Skeletal muscle cell (primary cell): ENCODE data around the gene HSD3B1.
A peak's percentile ranks its signal among the peaks of the same experiment; 100 is the strongest.
"Not testable (repeated sequence)": the region's sequence is repeated elsewhere in the genome, so short reads cannot be mapped to it uniquely, and the experiment has no call there.

Experiments used
- DNase-seq: peaks from one replicate; pipeline ENCODE4 v3.0.0-alpha.2; 2010; ENCODE audit warnings: low read depth
- H3K4me3 ChIP-seq: 2 replicates; pipeline ENCODE4 v1.5.1; 2011; ENCODE audit warnings: low read depth, mild to moderate bottlenecking, control low read depth, low read length, moderate library complexity

The HSD3B1 gene

GRCh38 chr1:119549719-119550132, 42.7 kb downstream of the HSD3B1 start:
- H3K4me3 ChIP-seq: no peak overlapping the region
- DNase-seq: peak; percentile 47

- H3K4me3 ChIP-seq: no peak overlapping the region
- DNase-seq: no peak
Observed at GRCh38 chr1:119550381-119550780, 43.4 kb downstream of the HSD3B1 start.

- no peak for DNase-seq
Observed at GRCh38 chr1:119551218-119551617, 44.2 kb downstream of the HSD3B1 start.

GRCh38 chr1:119552656-119553055, 45.6 kb downstream of the HSD3B1 start:
- not testable (repeated sequence) for DNase-seq

More at GRCh38 chr1:119551218-119551617, 44.2 kb downstream of the HSD3B1 start:
- H3K4me3 ChIP-seq: no peak overlapping the region

GRCh38 chr1:119553302-119554071, 46.5 kb downstream of the HSD3B1 start:
- H3K4me3 ChIP-seq: not testable (repeated sequence)
- DNase-seq: peak; percentile 11

More at GRCh38 chr1:119552656-119553055, 45.6 kb downstream of the HSD3B1 start:
- not testable (repeated sequence) for H3K4me3 ChIP-seq

GRCh38 chr1:119554183-119554582, 47.2 kb downstream of the HSD3B1 start:
- peak; percentile 95 for DNase-seq
- no peak overlapping the region for H3K4me3 ChIP-seq

- DNase-seq: no peak
- no peak overlapping the region for H3K4me3 ChIP-seq
Observed at GRCh38 chr1:119556423-119556822, 49.4 kb downstream of the HSD3B1 start.

- DNase-seq, H3K4me3 ChIP-seq: not testable (repeated sequence)
Observed at GRCh38 chr1:119560402-119560801, 53.4 kb downstream of the HSD3B1 start.

GRCh38 chr1:119564548-119564947, 57.5 kb downstream of the HSD3B1 start:
- no peak overlapping the region for H3K4me3 ChIP-seq
- DNase-seq: no peak
